GM19025 (cell line): ENCODE measurements around the gene CNTN6.

Experiments used
- ATAC-seq: cut with Tn5 transposase; IDR thresholded peaks from one replicate; pipeline ENCODE4 v1.9.1; 2021; ENCODE audit warnings: mild to moderate bottlenecking, low read depth, moderate library complexity; ENCODE audit not compliant: unreplicated experiment

Gene CNTN6

GRCh38 chr3:1171320-1171719, 78.5 kb downstream of the CNTN6 start:
- no peak for ATAC-seq

- no peak for ATAC-seq
Measured at GRCh38 chr3:1172644-1173043, 79.8 kb downstream of the CNTN6 start.

GRCh38 chr3:1179146-1179545, 86.3 kb downstream of the CNTN6 start:
- no peak for ATAC-seq

GRCh38 chr3:1183320-1184048, 90.7 kb downstream of the CNTN6 start:
- no peak for ATAC-seq

- no peak for ATAC-seq
Measured at GRCh38 chr3:1190569-1190968, 97.7 kb downstream of the CNTN6 start.

- ATAC-seq: no peak
Measured at GRCh38 chr3:1191026-1191425, 98.2 kb downstream of the CNTN6 start.

- ATAC-seq: no peak
Measured at GRCh38 chr3:1195947-1196346, 103.1 kb downstream of the CNTN6 start.

GRCh38 chr3:1197051-1197450, 104.2 kb downstream of the CNTN6 start:
- ATAC-seq: no peak

GRCh38 chr3:1200371-1200770, 107.5 kb downstream of the CNTN6 start:
- no peak for ATAC-seq

- no peak for ATAC-seq
Measured at GRCh38 chr3:1207904-1208303, 115.1 kb downstream of the CNTN6 start.

- ATAC-seq: no peak
Measured at GRCh38 chr3:1214933-1215332, 122.1 kb downstream of the CNTN6 start.

- no peak for ATAC-seq
Measured at GRCh38 chr3:1216856-1217255, 124.0 kb downstream of the CNTN6 start.

GRCh38 chr3:1227111-1227510, 134.3 kb downstream of the CNTN6 start:
- no peak for ATAC-seq

- ATAC-seq: no peak
Measured at GRCh38 chr3:1228289-1228688, 135.5 kb downstream of the CNTN6 start.

- ATAC-seq: no peak
Measured at GRCh38 chr3:1230920-1231319, 138.1 kb downstream of the CNTN6 start.

GRCh38 chr3:1232276-1232675, 139.5 kb downstream of the CNTN6 start:
- ATAC-seq: no peak

- ATAC-seq: no peak
Measured at GRCh38 chr3:1235526-1236120, 142.8 kb downstream of the CNTN6 start.

GRCh38 chr3:1251282-1252060, 158.6 kb downstream of the CNTN6 start:
- ATAC-seq: no peak

- no peak for ATAC-seq
Measured at GRCh38 chr3:1252061-1252430, 159.2 kb downstream of the CNTN6 start.

GRCh38 chr3:1262246-1262645, 169.4 kb downstream of the CNTN6 start:
- ATAC-seq: no peak

GRCh38 chr3:1263121-1263520, 170.3 kb downstream of the CNTN6 start:
- ATAC-seq: no peak

- ATAC-seq: no peak
Measured at GRCh38 chr3:1269808-1270207, 177.0 kb downstream of the CNTN6 start.
